Body of pancreas (tissue), 4 donors: ENCODE data around the gene DAND5. TPM values are rescaled to one million over a fixed set of nuclear protein-coding genes. Genes with fewer than 3 reads are reported as not detected.

Experiments used
- ATAC-seq: fragments of 150-250 bp; one replicate; pipeline ENCODE4 v1.9.1; 2016
- DNase-seq, 4 donors: peaks; one replicate each; pipeline ENCODE4 v3.0.0-alpha.2; 2019
- H3K27ac ChIP-seq, 4 donors: fragments of 200-600 bp; sonication (generic); 1 replicate in 3 of 4; 2 replicates in 1 of 4; pipeline versions ENCODE4 v1.5.1 to v1.6.1; 2016 to 2019; ENCODE audit warnings: mild to moderate bottlenecking in 1 of 4, mixed read lengths in 1 of 4, moderate library complexity in 1 of 4
- H3K27me3 ChIP-seq, 2 donors: fragments of 200-600 bp; sonication (generic); one replicate each; pipeline ENCODE4 v1.6.0; 2016; ENCODE audit warnings: mild to moderate bottlenecking in 1 of 2
- H3K36me3 ChIP-seq, 2 donors: fragments of 200-600 bp; sonication (generic); replicated peaks in 1 of 2; 2 replicates each; pipeline ENCODE4 v1.5.1; 2016; ENCODE audit warnings: low read depth in 2 of 2; ENCODE audit not compliant: insufficient read depth in 1 of 2
- H3K4me1 ChIP-seq: fragments of 200-600 bp; sonication (generic); one replicate; pipeline ENCODE4 v1.6.0; 2016
- H3K4me3 ChIP-seq, 2 donors: fragments of 200-600 bp; sonication (generic); 1 replicate in 1 of 2; 2 replicates in 1 of 2; pipeline ENCODE4 v1.5.1; 2016 to 2019
- H3K9me3 ChIP-seq, 3 donors: fragments of 200-600 bp; sonication (generic); 1 replicate in 2 of 3; 2 replicates in 1 of 3; pipeline ENCODE4 v1.5.1; 2016
- CTCF ChIP-seq, 7 experiments: fragments of 450-650 bp in 4 of 7; fragments of 200-600 bp in 3 of 7; sonication (generic) in 3 of 7; IDR thresholded peaks; one replicate each; pipeline ENCODE4 v1.5.1; 2016 to 2019; ENCODE audit warnings: antibody characterized with exemption in 7 of 7
- POLR2A ChIP-seq, 3 donors: fragments of 450-650 bp; IDR thresholded peaks; one replicate each; pipeline ENCODE4 v1.6.1; 2016; ENCODE audit warnings: antibody characterized with exemption in 3 of 3, mild to moderate bottlenecking in 2 of 3
- WGBS, 2 donors: methylation state at CpG; one replicate each; pipeline ENCODE4 v1.1.5; 2017; 5-methylcytosine and 5-hydroxymethylcytosine counted together
- intact Hi-C: fragments of 100-400 bp; cut with DNase I; formaldehyde crosslinking; loops from one replicate; pipeline ENCODE4 v1.15.1; 2023
- total RNA-seq, 2 donors: library from RNA; depleted of rRNA; stranded (reverse); fragments of >200 nt; gene quantifications; one replicate each; pipeline ENCODE4 v1.1.0, GENCODE V29; 2016

DAND5 gene
- total RNA-seq, 2 donors from 2014 or later, result not detected

DNA sequence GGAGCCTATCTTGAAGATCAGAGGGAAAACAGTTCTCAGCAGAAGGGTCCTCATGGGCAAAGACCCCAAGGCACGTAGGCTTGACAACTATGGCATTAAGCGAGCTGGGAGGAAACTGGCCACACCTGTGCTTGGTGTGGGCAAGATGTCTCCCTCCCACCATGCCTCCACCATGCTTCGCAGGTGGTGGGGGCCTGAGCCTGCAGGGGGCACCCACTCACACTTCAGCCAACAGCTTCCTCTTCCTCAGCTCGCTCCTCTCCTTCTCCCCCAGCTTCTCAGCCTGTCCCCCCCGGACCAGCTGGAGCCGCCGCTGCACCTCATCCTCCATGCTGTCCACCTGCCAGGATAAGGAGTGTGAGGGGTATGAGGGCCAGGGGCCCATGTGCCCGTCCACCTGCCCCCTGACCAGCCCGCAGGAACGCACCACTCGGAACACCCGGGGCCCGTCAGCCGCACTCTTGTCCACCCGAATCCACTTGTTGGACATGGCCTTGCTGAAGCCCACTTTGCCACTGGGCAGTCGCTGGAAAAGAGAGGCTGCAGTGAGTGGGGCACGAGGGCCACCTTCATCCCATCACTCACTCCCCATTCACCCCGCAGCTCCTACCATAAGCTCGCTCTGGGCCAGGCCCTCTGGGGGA, 39.3 kb upstream of the DAND5 start:
- peaks cover 11 to 12% of the 10 kb centered on the region in 2 donors for H3K36me3 ChIP-seq
- no peaks in the 10 kb centered on the region for H3K27me3 ChIP-seq
- ATAC-seq (no peak), DNase-seq (no peak)
- H3K9me3 ChIP-seq, result no peaks in the 10 kb centered on the region
- no peak overlapping the region for H3K27ac ChIP-seq
- intact Hi-C loops, result no loop called here
- H3K4me1 ChIP-seq, result peaks cover 21% of the 10 kb centered on the region
- H3K4me3 ChIP-seq, result no peak overlapping the region
- no peak for TF ChIP-seq POLR2A (IDR thresholded peaks at IDR 0.05)
- TF ChIP-seq CTCF (IDR thresholded peaks at IDR 0.05), result no peak
- 91 to 94% methylated on average over 5 to 16 of the region's 19 CpGs for WGBS, 2 donors

GRCh38 chr19:12932392-12933286, 36.7 kb upstream of the DAND5 start:
- intact Hi-C loops, result no loop called here
- H3K27ac ChIP-seq, result peak overlapping the region; percentile 62 to 84 (median 74)
- H3K9me3 ChIP-seq, result no peaks in the 10 kb centered on the region
- peaks cover 0 to 5% of the 10 kb centered on the region in 2 donors for H3K36me3 ChIP-seq
- WGBS, 2 donors, result 19 to 22% methylated on average over 16 of the region's 16 CpGs
- TF ChIP-seq CTCF (IDR thresholded peaks at IDR 0.05) (no peak), POLR2A (IDR thresholded peaks at IDR 0.05) (no peak)
- no peak for ATAC-seq
- no peaks in the 10 kb centered on the region for H3K27me3 ChIP-seq
- H3K4me3 ChIP-seq, result peak overlapping the region; percentile 77 to 97
- H3K4me1 ChIP-seq, result peaks cover 27% of the 10 kb centered on the region
- no peak for DNase-seq

- Histone ChIP-seq H3K36me3 (peaks cover 0 to 1% of the 10 kb centered on the region in 2 donors), H3K4me3 (peak within 1 kb of the TSS; percentile 77 to 97), H3K9me3 (no peaks in the 10 kb centered on the region), H3K27ac (peak within 1 kb of the TSS; percentile 62 to 84 (median 74)), H3K27me3 (no peaks in the 10 kb centered on the region), H3K4me1 (peaks cover 30% of the 10 kb centered on the region)
- TF ChIP-seq CTCF (IDR thresholded peaks at IDR 0.05) (no peak), POLR2A (IDR thresholded peaks at IDR 0.05) (peak; percentile 56 to 81 (median 76))
- WGBS, 2 donors, result 0% methylated on average over 10 to 51 of the region's 51 CpGs
- ATAC-seq (peak; percentile 78), DNase-seq (peak; percentile 93 to 95 (median 94))
- intact Hi-C loops, result no loop called here
Measured at GRCh38 chr19:12933287-12934072, 35.9 kb upstream of the DAND5 start, which contains the start of gene FARSA. TSS of gene FARSA (minus strand) at chr19:12933711. CDS start at chr19:12933696, 15 bp downstream.

DNA sequence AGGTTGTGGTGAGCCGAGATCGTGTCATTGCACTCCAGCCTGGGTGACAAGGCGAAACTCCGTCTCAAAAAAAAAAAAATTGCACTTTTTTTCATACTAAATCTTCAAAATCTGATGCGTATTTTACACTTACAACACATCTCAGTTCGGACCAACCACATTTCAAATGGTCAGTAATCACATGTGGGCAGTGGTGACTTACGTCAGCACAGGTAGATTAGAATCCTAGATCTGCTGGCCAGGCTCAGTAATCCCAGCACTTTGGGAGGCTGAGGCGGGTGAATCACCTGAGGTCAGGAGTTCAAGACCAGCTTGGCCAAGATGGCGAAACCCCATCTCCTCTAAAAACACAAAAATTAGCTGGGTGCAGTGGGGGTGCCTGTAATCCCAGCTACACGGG, 34.3 kb upstream of the DAND5 start:
- no peak for ATAC-seq
- Histone ChIP-seq H3K9me3 (no peaks in the 10 kb centered on the region), H3K27ac (no peak overlapping the region), H3K36me3 (no peaks in the 10 kb centered on the region), H3K27me3 (no peaks in the 10 kb centered on the region), H3K4me1 (peaks cover 37% of the 10 kb centered on the region), H3K4me3 (no peak overlapping the region)
- intact Hi-C loops, result no loop called here
- no peak for TF ChIP-seq CTCF (IDR thresholded peaks at IDR 0.05)
- TF ChIP-seq POLR2A (IDR thresholded peaks at IDR 0.05), result no peak
- DNase-seq, result no peak
- WGBS, 2 donors, result 87 to 91% methylated on average over 10 of the region's 10 CpGs
